GM18867 (cell line): Measurements from ENCODE around the gene ZBP1.
"Not testable (repeated sequence)": the region's sequence is repeated elsewhere in the genome, so short reads cannot be mapped to it uniquely, and the experiment has no call there.

Source experiments
- ATAC-seq: cut with Tn5 transposase; IDR thresholded peaks from one replicate; pipeline ENCODE4 v1.9.1; 2021; ENCODE audit warnings: mild to moderate bottlenecking, moderate library complexity; ENCODE audit not compliant: unreplicated experiment

ZBP1 gene

GRCh38 chr20:57647933-57648785 is 27.9 kb upstream of the ZBP1 start:
- ATAC-seq, result no peak

GRCh38 chr20:57647006-57647932 is 27.0 kb upstream of the ZBP1 start:
- ATAC-seq, result no peak

GRCh38 chr20:57638895-57639236 is 18.6 kb upstream of the ZBP1 start:
- no peak for ATAC-seq

GRCh38 chr20:57638173-57638894 is 18.1 kb upstream of the ZBP1 start:
- ATAC-seq, result no peak

GRCh38 chr20:57633945-57634491 is 13.8 kb upstream of the ZBP1 start:
- ATAC-seq, result no peak

GRCh38 chr20:57632286-57632685 is 12.1 kb upstream of the ZBP1 start:
- no peak for ATAC-seq

- no peak for ATAC-seq
Observed at GRCh38 chr20:57630061-57630460, 9.8 kb upstream of the ZBP1 start.

GRCh38 chr20:57629491-57629901 is 9.3 kb upstream of the ZBP1 start:
- not testable (repeated sequence) for ATAC-seq

- ATAC-seq, result not testable (repeated sequence)
Observed at GRCh38 chr20:57628962-57629308, 8.7 kb upstream of the ZBP1 start.

GRCh38 chr20:57628047-57628961 is 8.1 kb upstream of the ZBP1 start:
- no peak for ATAC-seq

- ATAC-seq, result no peak
Observed at GRCh38 chr20:57627339-57627738, 7.1 kb upstream of the ZBP1 start.

GRCh38 chr20:57625978-57626377 is 5.8 kb upstream of the ZBP1 start:
- no peak for ATAC-seq

- ATAC-seq, result no peak
Observed at GRCh38 chr20:57625181-57625958, 5.1 kb upstream of the ZBP1 start.

GRCh38 chr20:57624124-57624523 is 3.9 kb upstream of the ZBP1 start:
- no peak for ATAC-seq

- ATAC-seq, result no peak
Observed at GRCh38 chr20:57622579-57623381, 2.6 kb upstream of the ZBP1 start.

GRCh38 chr20:57622201-57622570 is 2.0 kb upstream of the ZBP1 start:
- ATAC-seq, result no peak

- ATAC-seq, result no peak
Observed at GRCh38 chr20:57621421-57622200, 1.4 kb upstream of the ZBP1 start.

- no peak for ATAC-seq
Observed at GRCh38 chr20:57620999-57621398, 773 bp upstream of the ZBP1 start.
